HEK293 (cell line): ENCODE measurements around the gene SYNPR.
A peak's percentile ranks its signal among the peaks of the same experiment; 100 is the strongest.

Experiments used
- CTCF ChIA-PET: fragments of 350-600 bp; formaldehyde crosslinking; extraction: SDS; loops from one replicate; lab custom pipeline; 2021; ENCODE audit warnings: antibody characterized with exemption; lab: Yijun Ruan, JAX
- POLR2A ChIA-PET: fragments of 300-600 bp; formaldehyde crosslinking; extraction: SDS; loops from one replicate; lab custom pipeline; 2020; ENCODE audit warnings: antibody characterized with exemption, inconsistent platforms; lab: Yijun Ruan, JAX
- H3K27ac ChIP-seq: fragments of 200-500 bp; sonication (Bioruptor generic); 2 replicates; pipeline ENCODE4 v1.5.1; 2014; ENCODE audit warnings: low read depth, low read length, control low read depth, inconsistent platforms; ENCODE audit errors: extremely low read depth
- H3K36me3 ChIP-seq, 2 experiments: fragments of 200-500 bp in 1 of 2; sonication (Bioruptor generic) in 1 of 2; 1 replicate in 1 of 2; 2 replicates in 1 of 2; pipeline ENCODE4 v1.5.1; 2014 to 2017; ENCODE audit warnings: inconsistent platforms in 2 of 2, low read length in 2 of 2; ENCODE audit not compliant: control insufficient read depth in 2 of 2, insufficient read depth in 1 of 2
- H3K4me1 ChIP-seq: fragments of 200-500 bp; sonication (Bioruptor generic); 2 replicates; pipeline ENCODE4 v1.5.1; 2014; ENCODE audit warnings: mild to moderate bottlenecking, low read length, inconsistent platforms; ENCODE audit not compliant: control insufficient read depth, insufficient read depth
- H3K4me3 ChIP-seq: 2 replicates; pipeline ENCODE4 v1.5.1; 2011; ENCODE audit warnings: low read depth, mild to moderate bottlenecking, control low read depth, low read length, moderate library complexity
- H3K9me3 ChIP-seq: fragments of 200-500 bp; sonication (Bioruptor generic); 2 replicates; pipeline ENCODE4 v1.5.1; 2014; ENCODE audit warnings: low read depth, low read length, inconsistent platforms; ENCODE audit not compliant: control insufficient read depth, insufficient read depth
- MYNN ChIP-seq: fragments of 450-650 bp; formaldehyde crosslinking; IDR thresholded peaks from 2 replicates; pipeline ENCODE4 v1.5.1; 2016; ENCODE audit warnings: missing biosample characterization, missing genetic modification characterization, borderline replicate concordance
- SP7 ChIP-seq: fragments of 450-650 bp; formaldehyde crosslinking; IDR thresholded peaks from 2 replicates; pipeline ENCODE4 v1.5.1; 2016; ENCODE audit warnings: missing biosample characterization, missing genetic modification characterization
- ZBTB20 ChIP-seq: fragments of 450-650 bp; formaldehyde crosslinking; IDR thresholded peaks from 2 replicates; pipeline ENCODE4 v1.5.1; 2016; ENCODE audit warnings: missing biosample characterization, missing genetic modification characterization
- ZBTB21 ChIP-seq: fragments of 450-650 bp; formaldehyde crosslinking; IDR thresholded peaks from 2 replicates; pipeline ENCODE4 v1.5.1; 2017; ENCODE audit warnings: missing biosample characterization, missing genetic modification characterization
- ZBTB7A ChIP-seq: fragments of 450-650 bp; formaldehyde crosslinking; IDR thresholded peaks from 2 replicates; pipeline ENCODE4 v1.5.1; 2016; ENCODE audit warnings: low read depth, missing biosample characterization, missing genetic modification characterization
- ZBTB8A ChIP-seq: fragments of 450-650 bp; formaldehyde crosslinking; IDR thresholded peaks from 2 replicates; pipeline ENCODE4 v1.5.1; 2016; ENCODE audit warnings: missing biosample characterization, missing genetic modification characterization
- ZFHX2 ChIP-seq: fragments of 450-650 bp; formaldehyde crosslinking; conservative IDR thresholded peaks from 2 replicates; pipeline ENCODE4 v1.5.1; 2016; ENCODE audit warnings: missing biosample characterization, missing genetic modification characterization
- ZFP41 ChIP-seq: fragments of 450-650 bp; formaldehyde crosslinking; IDR thresholded peaks from 2 replicates; pipeline ENCODE4 v1.5.1; 2016; ENCODE audit warnings: missing biosample characterization, missing genetic modification characterization, borderline replicate concordance
- ZNF157 ChIP-seq: fragments of 450-650 bp; formaldehyde crosslinking; IDR thresholded peaks from 2 replicates; pipeline ENCODE4 v1.5.1; 2016; ENCODE audit warnings: missing biosample characterization, missing genetic modification characterization
- ZNF211 ChIP-seq: fragments of 450-650 bp; formaldehyde crosslinking; IDR thresholded peaks from 2 replicates; pipeline ENCODE4 v1.5.1; 2016; ENCODE audit warnings: low read depth, missing biosample characterization, missing genetic modification characterization
- ZNF223 ChIP-seq: fragments of 450-650 bp; formaldehyde crosslinking; IDR thresholded peaks from 2 replicates; pipeline ENCODE4 v1.5.1; 2016; ENCODE audit warnings: missing biosample characterization, missing genetic modification characterization
- ZNF48 ChIP-seq: fragments of 450-650 bp; formaldehyde crosslinking; IDR thresholded peaks from 2 replicates; pipeline ENCODE4 v1.5.1; 2016; ENCODE audit warnings: missing biosample characterization, missing genetic modification characterization
- ZNF544 ChIP-seq: fragments of 450-650 bp; formaldehyde crosslinking; IDR thresholded peaks from 2 replicates; pipeline ENCODE4 v1.5.0; 2017; ENCODE audit warnings: missing biosample characterization, missing genetic modification characterization
- ZNF558 ChIP-seq: fragments of 450-650 bp; formaldehyde crosslinking; IDR thresholded peaks from 2 replicates; pipeline ENCODE4 v1.5.1; 2016; ENCODE audit warnings: missing biosample characterization, missing genetic modification characterization
- ZNF600 ChIP-seq: fragments of 450-650 bp; formaldehyde crosslinking; IDR thresholded peaks from 2 replicates; pipeline ENCODE4 v1.5.1; 2016; ENCODE audit warnings: missing biosample characterization, missing genetic modification characterization
- ZNF664 ChIP-seq: fragments of 450-650 bp; formaldehyde crosslinking; IDR thresholded peaks from 2 replicates; pipeline ENCODE4 v1.5.1; 2016; ENCODE audit warnings: missing biosample characterization, missing genetic modification characterization
- ZNF707 ChIP-seq: fragments of 450-650 bp; formaldehyde crosslinking; IDR thresholded peaks from 2 replicates; pipeline ENCODE4 v1.5.1; 2016; ENCODE audit warnings: missing biosample characterization, missing genetic modification characterization
- ZNF76 ChIP-seq: fragments of 450-650 bp; formaldehyde crosslinking; IDR thresholded peaks from 2 replicates; pipeline ENCODE4; 2016; ENCODE audit warnings: low read depth, missing biosample characterization, missing genetic modification characterization, borderline replicate concordance
- ZNF785 ChIP-seq: fragments of 450-650 bp; formaldehyde crosslinking; IDR thresholded peaks from 2 replicates; pipeline ENCODE4 v1.5.1; 2016; ENCODE audit warnings: missing biosample characterization, missing genetic modification characterization
- TF ChIP-seq, protein P1 (sequence below): fragments of 450-650 bp; formaldehyde crosslinking; IDR thresholded peaks from 2 replicates; pipeline ENCODE4 v1.5.1; 2016; ENCODE audit warnings: missing biosample characterization, missing genetic modification characterization
- TF ChIP-seq, protein P2 (sequence below): fragments of 450-650 bp; formaldehyde crosslinking; IDR thresholded peaks from 2 replicates; pipeline ENCODE4 v1.5.1; 2016; ENCODE audit warnings: missing biosample characterization, missing genetic modification characterization
- TF ChIP-seq, protein P3 (sequence below): fragments of 450-650 bp; formaldehyde crosslinking; IDR thresholded peaks from 2 replicates; pipeline ENCODE4 v1.5.1; 2016; ENCODE audit warnings: missing biosample characterization, missing genetic modification characterization, borderline replicate concordance

SYNPR gene

DNA sequence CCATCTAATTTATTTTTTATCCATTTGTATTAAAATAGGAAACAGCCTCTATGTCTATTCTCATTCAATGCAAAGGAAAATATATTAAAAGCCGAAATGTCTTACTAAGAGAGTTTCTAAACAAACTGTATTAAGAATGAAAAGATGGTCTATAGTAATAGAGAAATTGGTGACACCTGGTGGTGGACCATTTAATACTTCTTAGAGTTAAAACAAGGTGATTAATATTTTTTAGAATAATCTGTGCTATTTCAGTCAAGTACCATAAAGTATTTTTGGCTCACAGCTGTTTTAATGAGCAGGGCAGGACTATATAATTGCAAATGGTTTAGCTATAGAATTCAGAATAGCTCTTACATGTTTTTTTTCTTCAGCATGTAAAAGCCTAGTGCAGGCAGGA lies 55.7 kb downstream of the SYNPR start (continued):
- TF ChIP-seq, protein P1, sequence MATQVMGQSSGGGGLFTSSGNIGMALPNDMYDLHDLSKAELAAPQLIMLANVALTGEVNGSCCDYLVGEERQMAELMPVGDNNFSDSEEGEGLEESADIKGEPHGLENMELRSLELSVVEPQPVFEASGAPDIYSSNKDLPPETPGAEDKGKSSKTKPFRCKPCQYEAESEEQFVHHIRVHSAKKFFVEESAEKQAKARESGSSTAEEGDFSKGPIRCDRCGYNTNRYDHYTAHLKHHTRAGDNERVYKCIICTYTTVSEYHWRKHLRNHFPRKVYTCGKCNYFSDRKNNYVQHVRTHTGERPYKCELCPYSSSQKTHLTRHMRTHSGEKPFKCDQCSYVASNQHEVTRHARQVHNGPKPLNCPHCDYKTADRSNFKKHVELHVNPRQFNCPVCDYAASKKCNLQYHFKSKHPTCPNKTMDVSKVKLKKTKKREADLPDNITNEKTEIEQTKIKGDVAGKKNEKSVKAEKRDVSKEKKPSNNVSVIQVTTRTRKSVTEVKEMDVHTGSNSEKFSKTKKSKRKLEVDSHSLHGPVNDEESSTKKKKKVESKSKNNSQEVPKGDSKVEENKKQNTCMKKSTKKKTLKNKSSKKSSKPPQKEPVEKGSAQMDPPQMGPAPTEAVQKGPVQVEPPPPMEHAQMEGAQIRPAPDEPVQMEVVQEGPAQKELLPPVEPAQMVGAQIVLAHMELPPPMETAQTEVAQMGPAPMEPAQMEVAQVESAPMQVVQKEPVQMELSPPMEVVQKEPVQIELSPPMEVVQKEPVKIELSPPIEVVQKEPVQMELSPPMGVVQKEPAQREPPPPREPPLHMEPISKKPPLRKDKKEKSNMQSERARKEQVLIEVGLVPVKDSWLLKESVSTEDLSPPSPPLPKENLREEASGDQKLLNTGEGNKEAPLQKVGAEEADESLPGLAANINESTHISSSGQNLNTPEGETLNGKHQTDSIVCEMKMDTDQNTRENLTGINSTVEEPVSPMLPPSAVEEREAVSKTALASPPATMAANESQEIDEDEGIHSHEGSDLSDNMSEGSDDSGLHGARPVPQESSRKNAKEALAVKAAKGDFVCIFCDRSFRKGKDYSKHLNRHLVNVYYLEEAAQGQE (tag by site-specific recombination): no peak
- TF ChIP-seq ZNF157 (tag by site-specific recombination): no peak
- TF ChIP-seq ZBTB7A (tag by site-specific recombination): no peak
- TF ChIP-seq ZNF211 (tag by site-specific recombination): no peak
- TF ChIP-seq, all 188 proteins: peak for 0

DNA sequence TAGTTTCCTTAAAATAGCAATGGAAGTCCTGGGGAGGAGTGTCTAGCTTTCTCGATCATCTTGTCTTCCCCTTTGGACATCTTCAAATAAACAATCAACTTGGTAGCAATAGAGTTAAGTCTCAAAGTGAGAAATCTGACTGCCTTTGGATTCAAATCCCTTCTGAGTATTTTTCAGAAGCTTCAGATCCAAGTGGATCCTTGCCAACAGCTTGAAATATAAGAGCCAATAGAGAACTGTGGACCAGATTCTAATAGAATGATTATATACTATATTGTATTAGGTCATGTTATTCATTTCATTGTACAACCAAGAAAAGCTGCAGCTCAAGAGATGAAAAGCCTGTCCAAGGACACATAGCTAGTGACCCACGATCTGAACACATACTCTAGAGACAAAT lies 60.2 kb downstream of the SYNPR start:
- POLR2A ChIA-PET: no interaction called here
- H3K36me3 ChIP-seq: no peaks in the 10 kb centered on the region
- no peak overlapping the region for H3K27ac ChIP-seq
- TF ChIP-seq ZNF785 (tag by site-specific recombination) (no peak), ZNF707 (tag by site-specific recombination) (no peak), ZNF223 (tag by site-specific recombination) (no peak), ZNF664 (tag by site-specific recombination) (no peak), MYNN (tag by site-specific recombination) (no peak), ZBTB7A (tag by site-specific recombination) (no peak), ZNF544 (tag by site-specific recombination) (no peak), ZBTB20 (no peak), ZBTB21 (tag by site-specific recombination) (no peak)
- TF ChIP-seq, protein P2, sequence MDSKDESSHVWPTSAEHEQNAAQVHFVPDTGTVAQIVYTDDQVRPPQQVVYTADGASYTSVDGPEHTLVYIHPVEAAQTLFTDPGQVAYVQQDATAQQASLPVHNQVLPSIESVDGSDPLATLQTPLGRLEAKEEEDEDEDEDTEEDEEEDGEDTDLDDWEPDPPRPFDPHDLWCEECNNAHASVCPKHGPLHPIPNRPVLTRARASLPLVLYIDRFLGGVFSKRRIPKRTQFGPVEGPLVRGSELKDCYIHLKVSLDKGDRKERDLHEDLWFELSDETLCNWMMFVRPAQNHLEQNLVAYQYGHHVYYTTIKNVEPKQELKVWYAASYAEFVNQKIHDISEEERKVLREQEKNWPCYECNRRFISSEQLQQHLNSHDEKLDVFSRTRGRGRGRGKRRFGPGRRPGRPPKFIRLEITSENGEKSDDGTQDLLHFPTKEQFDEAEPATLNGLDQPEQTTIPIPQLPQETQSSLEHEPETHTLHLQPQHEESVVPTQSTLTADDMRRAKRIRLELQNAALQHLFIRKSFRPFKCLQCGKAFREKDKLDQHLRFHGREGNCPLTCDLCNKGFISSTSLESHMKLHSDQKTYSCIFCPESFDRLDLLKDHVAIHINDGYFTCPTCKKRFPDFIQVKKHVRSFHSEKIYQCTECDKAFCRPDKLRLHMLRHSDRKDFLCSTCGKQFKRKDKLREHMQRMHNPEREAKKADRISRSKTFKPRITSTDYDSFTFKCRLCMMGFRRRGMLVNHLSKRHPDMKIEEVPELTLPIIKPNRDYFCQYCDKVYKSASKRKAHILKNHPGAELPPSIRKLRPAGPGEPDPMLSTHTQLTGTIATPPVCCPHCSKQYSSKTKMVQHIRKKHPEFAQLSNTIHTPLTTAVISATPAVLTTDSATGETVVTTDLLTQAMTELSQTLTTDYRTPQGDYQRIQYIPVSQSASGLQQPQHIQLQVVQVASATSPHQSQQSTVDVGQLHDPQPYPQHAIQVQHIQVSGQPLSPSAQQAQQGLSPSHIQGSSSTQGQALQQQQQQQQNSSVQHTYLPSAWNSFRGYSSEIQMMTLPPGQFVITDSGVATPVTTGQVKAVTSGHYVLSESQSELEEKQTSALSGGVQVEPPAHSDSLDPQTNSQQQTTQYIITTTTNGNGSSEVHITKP (tag by site-specific recombination): no peak
- TF ChIP-seq, all 188 proteins: peak for 0
- CTCF ChIA-PET: interaction anchor here (1.1 kb wide), 1 partner anchor 11 kb away, joined by 5 read pairs; no protein-coding TSS in a partner anchor
- Histone ChIP-seq H3K4me3 (no peak overlapping the region), H3K9me3 (no peaks in the 10 kb centered on the region), H3K4me1 (peaks cover 4% of the 10 kb centered on the region; the same call in 1 of the 2 replicates)

DNA sequence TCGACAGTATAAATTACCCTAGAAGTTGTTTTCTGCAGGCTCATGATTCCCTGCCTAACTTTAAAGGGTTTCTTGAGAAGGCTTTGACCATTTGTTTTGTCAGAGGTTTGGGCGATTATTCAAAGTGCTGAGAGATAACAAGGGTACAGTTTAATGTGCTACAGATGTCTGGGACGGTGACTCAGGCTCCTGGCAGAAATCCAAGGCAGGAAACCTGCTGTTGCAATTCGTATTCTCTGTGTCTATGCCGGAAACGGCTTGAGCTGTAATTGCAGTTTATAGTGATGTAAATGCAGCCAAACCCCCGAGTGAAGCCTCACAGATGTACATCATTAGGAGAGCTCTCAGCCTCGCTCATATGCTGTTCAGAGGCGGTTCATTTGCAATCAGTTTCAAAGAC lies 65.6 kb downstream of the SYNPR start:
- H3K9me3 ChIP-seq: no peaks in the 10 kb centered on the region
- TF ChIP-seq ZNF600 (tag by site-specific recombination): no peak
- TF ChIP-seq ZNF76 (tag by site-specific recombination): no peak
- TF ChIP-seq ZNF558 (tag by site-specific recombination): peak; percentile 38; the same call in 1 of the 2 replicates
- TF ChIP-seq, protein P3, sequence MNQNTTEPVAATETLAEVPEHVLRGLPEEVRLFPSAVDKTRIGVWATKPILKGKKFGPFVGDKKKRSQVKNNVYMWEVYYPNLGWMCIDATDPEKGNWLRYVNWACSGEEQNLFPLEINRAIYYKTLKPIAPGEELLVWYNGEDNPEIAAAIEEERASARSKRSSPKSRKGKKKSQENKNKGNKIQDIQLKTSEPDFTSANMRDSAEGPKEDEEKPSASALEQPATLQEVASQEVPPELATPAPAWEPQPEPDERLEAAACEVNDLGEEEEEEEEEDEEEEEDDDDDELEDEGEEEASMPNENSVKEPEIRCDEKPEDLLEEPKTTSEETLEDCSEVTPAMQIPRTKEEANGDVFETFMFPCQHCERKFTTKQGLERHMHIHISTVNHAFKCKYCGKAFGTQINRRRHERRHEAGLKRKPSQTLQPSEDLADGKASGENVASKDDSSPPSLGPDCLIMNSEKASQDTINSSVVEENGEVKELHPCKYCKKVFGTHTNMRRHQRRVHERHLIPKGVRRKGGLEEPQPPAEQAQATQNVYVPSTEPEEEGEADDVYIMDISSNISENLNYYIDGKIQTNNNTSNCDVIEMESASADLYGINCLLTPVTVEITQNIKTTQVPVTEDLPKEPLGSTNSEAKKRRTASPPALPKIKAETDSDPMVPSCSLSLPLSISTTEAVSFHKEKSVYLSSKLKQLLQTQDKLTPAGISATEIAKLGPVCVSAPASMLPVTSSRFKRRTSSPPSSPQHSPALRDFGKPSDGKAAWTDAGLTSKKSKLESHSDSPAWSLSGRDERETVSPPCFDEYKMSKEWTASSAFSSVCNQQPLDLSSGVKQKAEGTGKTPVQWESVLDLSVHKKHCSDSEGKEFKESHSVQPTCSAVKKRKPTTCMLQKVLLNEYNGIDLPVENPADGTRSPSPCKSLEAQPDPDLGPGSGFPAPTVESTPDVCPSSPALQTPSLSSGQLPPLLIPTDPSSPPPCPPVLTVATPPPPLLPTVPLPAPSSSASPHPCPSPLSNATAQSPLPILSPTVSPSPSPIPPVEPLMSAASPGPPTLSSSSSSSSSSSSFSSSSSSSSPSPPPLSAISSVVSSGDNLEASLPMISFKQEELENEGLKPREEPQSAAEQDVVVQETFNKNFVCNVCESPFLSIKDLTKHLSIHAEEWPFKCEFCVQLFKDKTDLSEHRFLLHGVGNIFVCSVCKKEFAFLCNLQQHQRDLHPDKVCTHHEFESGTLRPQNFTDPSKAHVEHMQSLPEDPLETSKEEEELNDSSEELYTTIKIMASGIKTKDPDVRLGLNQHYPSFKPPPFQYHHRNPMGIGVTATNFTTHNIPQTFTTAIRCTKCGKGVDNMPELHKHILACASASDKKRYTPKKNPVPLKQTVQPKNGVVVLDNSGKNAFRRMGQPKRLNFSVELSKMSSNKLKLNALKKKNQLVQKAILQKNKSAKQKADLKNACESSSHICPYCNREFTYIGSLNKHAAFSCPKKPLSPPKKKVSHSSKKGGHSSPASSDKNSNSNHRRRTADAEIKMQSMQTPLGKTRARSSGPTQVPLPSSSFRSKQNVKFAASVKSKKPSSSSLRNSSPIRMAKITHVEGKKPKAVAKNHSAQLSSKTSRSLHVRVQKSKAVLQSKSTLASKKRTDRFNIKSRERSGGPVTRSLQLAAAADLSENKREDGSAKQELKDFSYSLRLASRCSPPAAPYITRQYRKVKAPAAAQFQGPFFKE (tag by site-specific recombination): no peak
- TF ChIP-seq ZNF48 (tag by site-specific recombination): no peak
- no peak for TF ChIP-seq ZFP41
- TF ChIP-seq ZFHX2: no peak
- TF ChIP-seq ZBTB8A (tag by site-specific recombination): peak; percentile 39; the same call in 1 of the 2 replicates
- TF ChIP-seq SP7 (tag by site-specific recombination): peak; percentile 88

More for the DNA sequence above, 65.6 kb downstream of the SYNPR start:
- peak overlapping the region; percentile 67 for H3K27ac ChIP-seq
- ChIA-PET CTCF (interaction anchor here (0.6 to 1.8 kb wide), 7 partner anchors 8 to 1140 kb away, joined by 3 to 6 read pairs (median 4); partner anchors contain the start of gene C3orf49), POLR2A (no interaction called here)
- peaks cover 10% of the 10 kb centered on the region for H3K4me1 ChIP-seq
- H3K4me3 ChIP-seq: no peak overlapping the region
- H3K36me3 ChIP-seq: no peaks in the 10 kb centered on the region
